ENCODE data around the gene RAMP2.
"Not testable (repeated sequence)": the region's sequence is repeated elsewhere in the genome, so short reads cannot be mapped to it uniquely, and the experiment has no call there.

Gene RAMP2

GRCh38 chr17:42760652-42761581 is at the start of gene RAMP2:
Gene RAMP2 (plus strand): TSS chr17:42761227. CDS start chr17:42761262, 35 bp downstream.
- peak; percentile 7 for DNase-seq

GRCh38 chr17:42720996-42721583 is 39.9 kb upstream of the RAMP2 start:
- DNase-seq = peak; percentile 76

GRCh38 chr17:42723636-42724035 is 37.4 kb upstream of the RAMP2 start:
- no peak for DNase-seq

GRCh38 chr17:42725143-42725542 is 35.9 kb upstream of the RAMP2 start:
- no peak for DNase-seq

- DNase-seq = no peak
Measured at GRCh38 chr17:42740699-42741098, 20.3 kb upstream of the RAMP2 start.

- not testable (repeated sequence) for DNase-seq
Measured at GRCh38 chr17:42742916-42743315, 18.1 kb upstream of the RAMP2 start.

- DNase-seq = no peak
Measured at GRCh38 chr17:42743595-42744282, 17.3 kb upstream of the RAMP2 start.

- peak; percentile 69 for DNase-seq
Measured at GRCh38 chr17:42744283-42744805, 16.7 kb upstream of the RAMP2 start.

- DNase-seq = peak; percentile 93
Measured at GRCh38 chr17:42744806-42745617, 16.0 kb upstream of the RAMP2 start, which contains the start of gene EZH1. Gene EZH1 (minus strand): TSS chr17:42745040. CDS start chr17:42728941, 16,099 bp downstream.

- no peak for DNase-seq
Measured at GRCh38 chr17:42748202-42748907, 12.7 kb upstream of the RAMP2 start.

GRCh38 chr17:42748908-42749798 is 11.9 kb upstream of the RAMP2 start:
- DNase-seq = no peak

GRCh38 chr17:42750739-42751344 is 10.2 kb upstream of the RAMP2 start:
- DNase-seq = no peak

- DNase-seq = no peak
Measured at GRCh38 chr17:42751628-42752027, 9.4 kb upstream of the RAMP2 start.

- DNase-seq = no peak
Measured at GRCh38 chr17:42754782-42755181, 6.2 kb upstream of the RAMP2 start.

GRCh38 chr17:42759982-42760651 is 910 bp upstream of the RAMP2 start:
- DNase-seq = no peak

GRCh38 chr17:42761638-42762037 is 611 bp downstream of the RAMP2 start:
- no peak for DNase-seq

GRCh38 chr17:42766124-42766523 is 5.1 kb downstream of the RAMP2 start:
- DNase-seq = no peak

GRCh38 chr17:42767512-42767911 is 6.5 kb downstream of the RAMP2 start:
- no peak for DNase-seq

- DNase-seq = not testable (repeated sequence)
Measured at GRCh38 chr17:42768006-42768405, 7.0 kb downstream of the RAMP2 start.
